Measurements from ENCODE around the gene TPD52L3. TPM values are rescaled to one million over a fixed set of nuclear protein-coding genes. Genes with fewer than 3 reads are reported as not detected.

Gene TPD52L3
- total and polyA plus RNA-seq, 2 of the 4 experiments (the other 2 are of a cell fraction): not detected

GRCh38 chr9:6355728-6356127 lies 27.6 kb downstream of the TPD52L3 start (continued):
- TF ChIP-seq CTCF (conservative IDR thresholded peaks at IDR 0.05; ENCODE audit: low read depth, low read length): no peak
- TF ChIP-seq MAFK (IDR thresholded peaks at IDR 0.05; ENCODE audit: low read depth, low read length): peak; percentile 30; the same call in 1 of the 2 replicates
- no peak for TF ChIP-seq SMC3 (IDR thresholded peaks at IDR 0.05; ENCODE audit: low read depth, low read length)
- no peak; the same call in 1 of the 2 replicates for TF ChIP-seq RAD21 (IDR thresholded peaks at IDR 0.05; ENCODE audit: low read length)
- no peak for TF ChIP-seq POLR2A (IDR thresholded peaks at IDR 0.05; ENCODE audit: low read depth, low read length)

All from IMR-90 (cell line).